ENCODE measurements around the gene SLC37A3. TPM values are rescaled to one million over a fixed set of nuclear protein-coding genes. Genes with fewer than 3 reads are reported as not detected.

The SLC37A3 gene
- total and polyA plus RNA-seq, 2 of the 13 experiments (the other 11 are each of a cell fraction or from before 2014, with no cell fraction given) = 21.3 to 27.9 TPM

GRCh38 chr7:140310337-140311002, 87.9 kb downstream of the SLC37A3 start (continued):
- TF ChIP-seq MLXIP (CRISPR knock-in tag; IDR thresholded peaks at IDR 0.05; ENCODE audit: borderline replicate concordance) = no peak
- TF ChIP-seq BRCA1 (CRISPR knock-in tag; IDR thresholded peaks at IDR 0.05) = no peak
- no peak for TF ChIP-seq FOXO4 (CRISPR knock-in tag; conservative IDR thresholded peaks at IDR 0.05)
- TF ChIP-seq TCF7 (IDR thresholded peaks at IDR 0.05; ENCODE audit: low read depth) = peak; percentile 38
- no peak for TF ChIP-seq PITX1 (CRISPR knock-in tag; IDR thresholded peaks at IDR 0.05)
- TF ChIP-seq NONO (IDR thresholded peaks at IDR 0.05) = no peak
- no peak for TF ChIP-seq NONO (CRISPR knock-in tag; conservative IDR thresholded peaks at IDR 0.05)
- TF ChIP-seq ZNF639 (CRISPR knock-in tag; conservative IDR thresholded peaks at IDR 0.05) = no peak
- no peak for TF ChIP-seq PRDM4 (CRISPR knock-in tag; IDR thresholded peaks at IDR 0.05; ENCODE audit: borderline replicate concordance)
- TF ChIP-seq SMAD9 (CRISPR knock-in tag; IDR thresholded peaks at IDR 0.05) = no peak
- TF ChIP-seq MIXL1 (CRISPR knock-in tag; IDR thresholded peaks at IDR 0.05) = peak; percentile 20; the same call in 1 of the 2 replicates
- TF ChIP-seq ZNF672 (CRISPR knock-in tag; IDR thresholded peaks at IDR 0.05) = no peak
- no peak for TF ChIP-seq ZKSCAN8 (CRISPR knock-in tag; IDR thresholded peaks at IDR 0.05; ENCODE audit: borderline replicate concordance)
- TF ChIP-seq THAP9 (CRISPR knock-in tag; IDR thresholded peaks at IDR 0.05; ENCODE audit: borderline replicate concordance) = no peak
- no peak for TF ChIP-seq SRSF9 (IDR thresholded peaks at IDR 0.05; ENCODE audit: borderline replicate concordance, insufficient read depth, low read depth, low read length, poor library complexity, severe bottlenecking)
- TF ChIP-seq PHB2 (IDR thresholded peaks at IDR 0.05; ENCODE audit: partially characterized antibody) = no peak
- TF ChIP-seq CENPT (CRISPR knock-in tag; IDR thresholded peaks at IDR 0.05; ENCODE audit: low read depth) = no peak

Data from HepG2 (cell line).